Spleen (tissue), 7 donors: ENCODE measurements around the gene AHNAK2.

Experiments
- CTCF ChIP-seq, 11 experiments: fragments of 200-600 bp in 7 of 11; fragments of 450-650 bp in 4 of 11; sonication (generic) in 4 of 11; IDR thresholded peaks in 8 of 11; conservative IDR thresholded peaks in 3 of 11; 1 replicate in 7 of 11; 2 replicates in 4 of 11; pipeline versions ENCODE4 v1.4.0 to v1.8.0; 2016 to 2021; ENCODE audit warnings: antibody characterized with exemption in 11 of 11, inconsistent platforms in 4 of 11, mild to moderate bottlenecking in 1 of 11
- POLR2A ChIP-seq, 3 donors: fragments of 450-650 bp; IDR thresholded peaks; one replicate each; pipeline ENCODE4 v1.5.1; 2017; ENCODE audit warnings: antibody characterized with exemption in 3 of 3, mild to moderate bottlenecking in 1 of 3
- POLR2AphosphoS5 ChIP-seq, 3 donors: sonication (generic); formaldehyde crosslinking; IDR thresholded peaks; one replicate each; pipeline ENCODE4 v1.5.1; 2017; ENCODE audit warnings: antibody characterized with exemption in 3 of 3
- donor health status: DM: no; HTN: no; CAD: no; lungs with moderate emphysema.
- donor health status: DM: no; HTN: no; CAD: no.
- donor health status: DM: no; HTN: no; CAD: no.

DNA sequence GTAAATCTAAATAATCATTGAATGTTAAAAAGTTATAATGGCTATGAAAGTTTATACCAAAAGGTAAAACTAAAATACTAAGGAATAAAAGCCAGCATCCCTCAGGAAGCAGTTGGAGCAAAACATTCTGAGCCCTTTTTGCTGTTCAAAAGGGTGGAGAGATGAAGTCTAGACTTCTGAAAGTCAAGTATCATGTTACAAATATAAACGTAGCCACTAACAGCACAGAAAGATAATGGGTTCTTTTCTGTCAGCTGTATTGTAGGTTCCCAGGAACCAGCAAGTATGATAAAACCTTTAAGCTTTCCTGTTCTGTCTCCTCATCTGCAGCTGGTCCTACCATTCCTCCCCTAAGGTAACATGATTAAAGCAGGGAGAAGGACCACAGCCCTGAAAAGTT lies 69.9 kb downstream of the AHNAK2 start:
- no peak for TF ChIP-seq CTCF (IDR thresholded peaks at IDR 0.05 in 8 of 11, conservative IDR thresholded peaks at IDR 0.05 in 3 of 11)
- TF ChIP-seq POLR2A (IDR thresholded peaks at IDR 0.05), result no peak
- no peak for TF ChIP-seq POLR2AphosphoS5 (IDR thresholded peaks at IDR 0.05)
